DMS53 (cell line): ENCODE data around the gene VPS39.

ENCODE experiments used
- DNase-seq: peaks from one replicate; lab custom pipeline; 2025; lab: John Stamatoyannopoulos, UW

The VPS39 gene

DNA sequence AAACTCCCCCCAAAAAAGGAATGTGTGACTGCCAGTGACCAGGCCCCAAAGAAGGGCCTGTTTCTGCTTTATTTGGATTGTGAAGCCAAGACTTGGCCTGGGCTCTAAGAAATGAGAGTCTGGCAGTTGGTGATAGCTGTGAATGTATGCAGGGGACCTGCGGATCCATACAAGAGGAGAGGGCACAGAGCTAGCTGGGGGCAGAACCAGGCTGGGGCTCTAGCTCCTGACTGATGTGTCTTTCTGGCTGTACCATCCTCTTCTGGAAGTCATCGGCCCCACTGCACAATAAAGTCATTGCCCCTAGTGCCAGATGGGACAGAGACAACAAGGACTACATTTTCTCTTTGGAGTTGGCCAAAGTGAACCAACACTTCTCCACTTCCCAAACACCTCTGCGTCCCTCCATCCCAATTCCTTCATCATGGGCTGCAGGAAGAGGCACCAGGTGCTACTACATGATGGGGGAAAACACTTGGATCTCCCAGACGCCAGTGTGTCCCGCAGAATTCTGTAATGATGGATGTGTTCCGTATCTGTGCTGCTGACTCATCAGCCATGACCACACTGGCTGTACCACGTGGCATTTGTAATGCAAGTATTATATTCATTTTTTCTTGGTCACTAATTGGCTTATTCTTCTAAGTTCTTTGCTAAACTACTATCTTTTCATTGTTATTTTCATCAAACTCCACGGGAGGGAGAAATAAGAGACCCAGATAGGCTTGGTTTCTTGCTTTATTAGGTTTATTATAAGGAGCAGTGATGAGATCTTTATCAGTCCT is 49.9 kb downstream of the VPS39 start:
- no peak for DNase-seq

DNA sequence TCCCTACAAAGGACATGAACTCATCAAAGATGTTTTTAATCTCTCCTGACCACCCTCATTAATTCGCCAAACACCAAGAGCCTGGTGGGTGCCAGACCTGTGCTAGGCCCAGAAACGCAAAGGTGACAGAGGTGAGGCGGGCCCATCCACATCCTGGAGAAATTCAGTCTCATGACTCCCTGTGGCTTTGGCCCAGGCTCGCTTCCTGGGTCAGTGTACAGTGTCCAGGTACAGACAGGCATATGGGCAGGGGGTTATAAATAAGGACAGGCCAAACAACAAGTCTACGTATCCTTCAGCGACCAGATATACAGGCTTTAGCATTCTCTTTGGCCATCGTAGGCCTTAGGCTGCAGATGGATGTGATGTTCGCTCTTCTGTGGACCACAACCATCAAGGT is 50.7 kb downstream of the VPS39 start:
- no peak for DNase-seq

DNA sequence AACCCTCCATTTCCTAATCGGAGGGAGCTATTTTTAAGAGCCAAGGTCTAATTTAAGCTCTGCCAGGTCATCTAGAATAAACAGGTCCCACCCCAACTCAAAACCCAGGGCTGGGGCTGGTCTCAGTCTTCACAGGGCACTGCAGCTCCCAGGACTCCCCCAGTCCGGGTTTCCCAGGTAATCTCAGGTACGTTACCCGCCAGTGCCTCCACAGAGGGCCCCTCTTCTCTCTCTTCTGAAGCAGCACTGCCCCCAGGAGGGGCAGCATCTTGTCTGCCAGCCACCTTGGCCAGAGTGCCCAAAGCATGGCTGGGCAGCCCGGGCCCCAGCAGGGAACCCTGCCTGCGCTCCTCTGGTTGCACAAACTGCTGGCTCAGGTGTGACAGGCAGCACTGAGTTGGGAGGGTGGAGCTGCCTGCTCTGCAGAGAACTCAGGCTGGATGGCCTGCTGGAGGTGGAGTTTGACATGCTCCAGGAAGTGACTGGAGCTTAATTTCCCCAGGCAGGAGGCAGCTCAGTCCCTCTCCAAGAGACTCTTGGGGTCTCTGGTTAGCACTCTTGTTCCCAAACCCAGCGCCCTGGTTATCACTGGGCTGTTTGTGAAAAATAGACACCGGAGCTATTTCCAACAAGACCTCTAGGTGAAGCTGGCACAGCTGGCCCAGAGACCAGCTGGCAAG is 51.7 kb downstream of the VPS39 start, which contains the start of gene PLA2G4F:
PLA2G4F (minus strand) TSS at position 394 of the 680 bp plus-strand sequence; CDS start at position 307, 87 bp downstream.
- peak; percentile 90 for DNase-seq

DNA sequence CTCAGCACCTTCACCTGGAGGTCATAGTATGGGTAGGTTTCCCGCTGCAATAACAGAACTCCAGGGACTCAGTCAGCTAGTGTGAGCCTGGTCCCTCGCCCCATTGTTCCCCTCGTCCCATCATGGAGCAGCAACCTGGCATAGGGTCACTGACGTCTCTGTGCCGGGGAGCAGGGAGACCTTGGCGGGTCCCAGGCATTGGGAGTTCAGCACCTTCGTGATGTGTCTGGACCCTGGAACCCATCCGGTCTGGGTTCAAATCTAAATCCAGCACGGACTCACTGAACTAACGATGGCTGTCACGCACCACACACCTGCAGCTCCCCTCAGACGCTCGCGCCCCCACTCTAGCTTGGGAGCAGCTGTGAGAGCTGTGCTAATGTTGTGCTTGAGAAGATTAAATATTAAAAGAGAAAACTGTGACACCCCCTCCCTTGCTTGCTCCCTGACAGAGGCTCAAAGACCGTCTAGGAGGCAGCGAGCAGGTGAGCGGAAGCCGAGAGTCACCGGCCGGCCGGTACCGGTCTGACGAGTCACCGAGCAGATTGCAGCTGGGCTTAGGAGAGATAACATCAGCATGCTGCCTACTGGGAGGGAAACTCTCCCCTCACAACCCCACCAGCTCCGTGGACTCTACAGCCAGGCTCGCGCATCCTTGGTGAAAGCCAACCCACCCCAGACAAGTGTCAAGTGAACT is 52.4 kb downstream of the VPS39 start:
- peak; percentile 93 for DNase-seq

DNA sequence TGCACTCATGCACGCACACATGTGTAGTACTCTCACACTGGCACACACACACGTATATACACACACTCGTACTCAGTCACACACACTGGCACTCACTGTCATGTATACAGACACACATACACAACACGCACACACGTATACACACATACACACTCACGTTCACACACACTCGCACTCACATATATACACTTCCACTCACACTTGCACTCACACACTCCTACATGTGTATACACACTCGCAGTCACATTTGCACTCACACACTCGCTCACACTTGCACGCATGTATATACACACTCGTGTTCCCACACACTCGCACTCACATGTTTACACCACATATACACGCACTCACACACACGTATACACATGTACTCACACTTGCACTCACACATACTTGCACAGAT is 53.1 kb downstream of the VPS39 start:
- no peak for DNase-seq

DNA sequence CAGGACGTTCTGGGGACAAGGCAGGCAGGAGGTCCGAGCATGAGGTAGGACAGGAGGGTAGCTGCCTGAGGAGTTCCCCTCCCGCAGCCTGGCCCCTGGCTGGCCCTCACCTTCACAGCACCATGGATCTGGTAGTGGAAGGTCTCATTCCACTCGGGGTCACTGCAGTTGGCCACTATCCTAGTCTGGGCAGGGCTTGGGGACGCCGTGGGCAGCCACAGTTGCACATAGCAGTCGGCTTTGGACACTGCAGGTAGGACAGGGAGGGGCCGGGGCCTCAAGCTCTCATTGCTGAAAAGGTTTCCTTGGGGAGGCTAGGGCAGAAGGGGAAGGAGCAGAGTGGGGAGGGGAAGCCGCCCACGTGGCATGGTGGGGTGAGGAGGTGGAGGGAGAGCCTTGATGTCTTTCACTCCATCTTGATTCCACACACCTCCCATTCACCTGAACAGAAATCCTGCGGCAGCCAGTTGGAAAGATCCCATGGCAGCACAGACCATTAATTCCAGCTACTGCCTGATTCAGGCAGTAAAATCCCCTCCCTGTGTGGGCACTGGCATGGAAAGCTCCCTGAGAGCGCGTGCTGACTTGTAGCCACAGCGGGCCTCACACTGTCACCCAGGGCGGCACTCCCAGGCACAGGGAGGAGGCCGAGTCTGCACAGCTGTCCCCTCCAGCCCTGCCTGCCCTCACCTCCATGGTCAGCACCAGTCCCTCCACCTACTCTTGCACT is 53.7 kb downstream of the VPS39 start:
- DNase-seq, result peak; percentile 31

DNA sequence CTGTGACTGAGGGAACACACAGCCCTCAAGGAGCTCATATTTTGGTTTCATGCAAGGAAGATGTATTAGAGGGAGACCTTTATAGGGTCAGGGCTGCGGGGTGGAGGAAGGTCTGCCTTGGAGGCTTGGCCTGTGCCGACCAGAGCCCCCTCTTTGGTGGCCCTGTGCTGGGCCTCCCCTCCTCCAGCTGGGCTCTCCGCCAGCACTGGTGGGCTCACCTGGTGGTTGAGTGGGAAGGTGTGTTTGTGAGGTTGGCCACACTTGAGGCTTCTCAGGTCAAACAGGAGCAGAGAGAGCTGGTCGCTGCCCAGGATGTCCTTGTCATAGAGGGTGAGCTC is 54.3 kb downstream of the VPS39 start:
- DNase-seq, result no peak

DNA sequence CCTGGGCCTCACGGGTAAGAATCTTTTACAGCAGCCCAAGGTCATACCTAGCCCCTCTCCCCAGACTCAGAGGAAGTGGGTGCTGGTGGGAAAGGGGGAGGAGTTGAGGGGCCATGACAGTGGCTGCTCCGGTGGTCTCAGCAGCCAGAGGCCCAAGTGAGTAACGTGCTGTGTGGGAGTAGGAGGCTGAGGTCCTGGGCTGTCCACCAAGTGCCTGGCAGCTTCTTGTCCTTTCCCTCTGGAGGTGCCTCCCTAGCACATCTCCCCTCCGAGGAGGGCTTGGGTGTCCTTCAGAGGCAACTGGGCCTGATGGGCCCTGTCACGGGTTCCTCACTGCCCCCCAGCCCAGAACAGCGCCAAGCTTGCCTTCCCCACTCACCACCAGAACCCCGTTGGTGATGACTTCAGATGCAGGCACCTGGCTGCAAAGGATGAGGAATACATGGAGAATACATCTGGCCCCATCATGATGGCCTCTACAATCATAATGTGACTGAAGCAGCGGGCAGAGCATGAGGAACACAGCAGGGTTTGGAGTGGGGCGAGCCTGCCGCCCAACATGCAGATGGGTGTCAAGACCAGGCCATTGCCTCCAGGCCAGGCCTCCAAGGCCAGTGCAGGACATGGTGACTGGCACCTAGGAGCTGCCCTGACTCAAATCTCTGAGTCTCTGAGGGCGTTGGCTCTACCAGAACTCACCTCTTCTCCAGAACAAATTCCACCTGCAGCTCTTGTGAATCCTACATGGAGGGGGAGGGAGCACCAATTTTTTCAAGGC is 55.0 kb downstream of the VPS39 start:
- DNase-seq, result no peak

DNA sequence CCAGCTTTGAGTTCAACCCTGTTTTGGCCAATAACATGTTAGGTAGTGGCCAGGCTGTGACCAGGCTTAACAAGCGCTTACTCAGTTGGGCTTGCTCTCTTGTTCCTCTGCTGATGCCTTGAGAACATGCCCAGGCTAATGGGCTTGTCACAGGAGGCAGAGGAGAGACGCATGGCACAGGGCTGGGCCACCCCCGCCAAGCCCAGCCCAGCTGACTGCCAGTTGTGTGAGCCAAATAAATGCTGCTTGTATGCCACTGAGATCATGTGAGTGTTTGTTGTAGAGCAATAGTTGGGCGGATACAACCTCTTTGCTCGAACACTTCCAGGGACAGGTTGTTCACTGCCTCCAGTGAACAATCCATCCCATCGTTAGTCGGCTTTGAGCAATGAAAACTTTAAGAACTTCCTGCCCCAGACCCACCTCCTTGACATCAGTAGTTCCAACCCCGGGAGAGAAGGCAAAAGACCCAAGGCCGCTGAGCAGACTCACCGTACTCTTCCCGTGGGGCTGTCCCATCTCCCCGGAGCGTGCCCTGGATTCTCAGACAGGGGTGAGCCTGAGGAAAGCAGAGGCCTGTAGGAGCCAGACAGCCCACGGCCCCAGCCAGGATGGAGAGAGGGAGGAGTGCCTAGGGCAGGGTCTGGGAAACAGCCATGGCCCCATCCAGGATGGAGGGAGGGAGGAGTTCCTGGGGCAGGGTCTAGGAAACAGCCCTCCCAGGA is 55.7 kb downstream of the VPS39 start:
- DNase-seq, result no peak

DNA sequence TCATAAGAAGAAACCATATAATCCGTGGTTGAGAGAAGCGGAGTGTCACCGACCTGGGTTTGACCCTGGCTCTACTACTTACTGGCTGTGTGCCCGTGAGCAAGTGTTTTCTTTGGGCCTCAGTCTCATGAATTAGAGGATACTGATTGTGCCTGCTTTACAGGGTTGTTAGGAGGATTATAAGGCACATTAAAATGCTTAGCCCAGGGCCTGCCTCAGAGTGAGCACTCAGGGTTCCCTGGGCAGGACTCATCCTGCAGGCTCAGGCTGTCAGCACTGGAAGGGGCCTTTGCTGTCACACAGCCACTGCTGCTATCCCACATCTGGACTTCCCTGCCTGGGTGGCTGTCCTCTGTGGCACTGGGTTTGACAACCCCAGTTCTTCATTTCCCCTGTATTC is 56.4 kb downstream of the VPS39 start:
- no peak for DNase-seq

DNA sequence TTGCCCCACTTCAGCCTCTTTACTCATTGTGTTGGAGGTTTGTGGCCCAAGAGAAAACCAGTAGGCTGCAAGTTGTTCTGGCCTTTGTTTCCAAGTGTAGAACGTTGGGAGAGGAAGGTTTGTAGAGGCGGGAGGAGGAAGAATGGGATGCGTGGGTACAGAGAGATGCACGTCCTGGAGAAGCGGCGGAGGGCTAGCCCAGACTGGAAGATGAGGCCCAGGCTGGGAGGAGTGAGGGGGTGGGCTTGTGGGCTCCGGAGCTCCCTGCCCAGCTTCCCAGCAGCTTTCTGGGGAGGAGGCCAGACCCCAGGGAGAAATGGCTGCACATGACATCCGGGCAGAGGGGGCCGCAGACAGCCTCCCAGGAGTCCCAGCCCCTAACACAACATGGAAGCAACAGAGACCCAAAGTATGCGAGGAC is 57.0 kb downstream of the VPS39 start:
- no peak for DNase-seq

DNA sequence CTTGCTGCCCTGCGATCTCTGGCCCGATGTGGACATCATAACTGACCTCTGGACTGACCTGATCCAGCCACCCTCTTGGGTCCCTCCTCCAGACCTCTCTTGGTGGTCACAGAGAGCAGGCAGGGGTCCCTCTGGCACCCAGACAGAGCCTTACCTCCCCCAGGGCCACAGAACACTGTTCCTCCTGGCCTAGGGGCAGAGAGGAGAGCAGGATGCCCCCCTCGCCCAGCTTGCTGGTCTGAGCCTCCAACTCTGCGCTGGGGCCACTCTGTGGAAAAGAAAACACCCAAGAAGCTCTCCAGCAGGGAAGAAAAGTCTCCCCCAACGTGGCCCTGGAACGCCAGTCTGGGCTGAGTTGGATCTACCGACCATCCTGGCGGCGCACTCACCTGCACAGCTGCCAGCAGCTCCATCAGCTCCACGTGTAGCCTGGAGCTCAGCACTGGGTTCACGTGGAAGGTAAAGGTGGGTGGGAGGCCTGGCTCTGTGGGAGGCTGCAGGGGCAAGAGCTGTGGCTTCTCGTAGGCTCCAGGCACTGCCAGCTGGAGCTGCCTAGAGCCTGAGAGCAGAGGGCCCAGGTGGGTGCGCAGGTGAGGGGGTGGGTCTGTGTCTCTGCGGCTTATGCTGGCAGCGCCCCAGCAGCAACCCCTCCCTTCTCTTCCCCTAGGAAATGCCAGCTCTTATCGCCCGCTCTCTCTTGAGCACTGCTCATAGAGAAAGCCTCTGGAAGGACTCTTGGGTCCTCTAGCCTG is 57.7 kb downstream of the VPS39 start:
- no peak for DNase-seq

DNA sequence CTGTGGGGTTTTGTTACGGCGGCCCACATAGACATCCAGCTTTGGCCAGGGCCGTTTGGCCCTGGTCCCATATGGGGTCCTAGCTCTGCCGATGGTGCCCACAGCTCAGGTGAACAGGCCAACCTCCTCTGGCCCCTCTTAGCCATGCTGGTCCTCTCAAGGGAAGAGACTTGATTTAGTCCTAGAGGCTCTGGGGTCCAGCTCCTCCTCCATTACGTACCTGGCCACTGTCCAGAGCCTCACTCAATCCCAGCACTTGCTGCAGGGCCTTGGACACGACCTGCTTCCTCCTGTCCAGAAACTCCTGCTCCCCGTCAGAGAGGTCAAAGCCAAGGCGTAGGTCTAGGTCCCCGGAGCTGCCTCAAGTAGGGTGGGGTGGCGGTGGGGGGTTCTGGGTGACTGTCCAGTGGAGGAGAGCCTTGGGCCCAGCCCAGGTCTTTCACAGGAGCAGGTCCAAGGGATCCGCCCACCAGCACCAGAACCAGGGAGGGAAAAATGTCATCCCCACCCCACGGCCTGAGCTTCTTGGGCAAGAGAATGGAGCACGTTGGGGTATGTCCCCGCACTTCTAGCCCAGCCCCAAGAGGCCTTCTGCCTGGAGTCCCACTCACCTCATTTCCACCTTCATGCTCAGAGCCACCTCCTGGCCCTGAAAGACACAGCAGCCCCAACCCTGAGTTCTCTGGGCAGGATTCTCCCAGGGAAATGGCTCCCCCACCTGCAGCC is 58.4 kb downstream of the VPS39 start:
- no peak for DNase-seq

DNA sequence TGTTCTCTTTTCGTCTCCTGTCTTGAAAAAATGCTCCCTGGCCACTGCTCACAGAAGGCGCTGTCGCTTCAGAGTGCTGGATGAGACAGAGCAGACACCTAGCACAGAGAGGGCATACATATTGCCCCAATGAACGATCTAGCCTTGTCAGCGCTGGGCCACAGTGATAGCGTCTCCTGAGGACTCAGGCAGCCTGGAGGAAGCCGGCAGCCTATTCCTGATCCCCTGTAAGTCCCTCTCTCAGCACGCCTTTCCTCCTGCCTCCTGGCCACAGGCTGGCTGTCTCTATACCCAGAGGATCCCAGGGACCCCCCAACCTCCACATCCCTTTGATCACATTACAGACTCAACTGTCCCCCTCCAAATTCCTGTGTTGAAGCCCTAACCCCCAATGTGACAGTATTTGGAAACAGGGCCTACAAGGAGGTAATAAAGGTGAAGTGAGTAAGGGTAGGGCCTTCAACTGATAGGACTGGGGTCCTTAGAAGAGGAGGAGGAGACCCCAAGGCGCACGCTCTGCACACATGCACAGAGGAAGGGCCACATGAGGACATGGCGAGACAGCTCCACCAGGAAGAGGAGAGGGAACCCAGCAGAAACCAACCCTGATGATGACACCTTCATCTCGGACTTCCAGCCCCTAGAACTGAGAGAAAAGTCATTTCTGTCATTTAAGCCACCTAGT is 59.2 kb downstream of the VPS39 start:
- DNase-seq, result no peak

DNA sequence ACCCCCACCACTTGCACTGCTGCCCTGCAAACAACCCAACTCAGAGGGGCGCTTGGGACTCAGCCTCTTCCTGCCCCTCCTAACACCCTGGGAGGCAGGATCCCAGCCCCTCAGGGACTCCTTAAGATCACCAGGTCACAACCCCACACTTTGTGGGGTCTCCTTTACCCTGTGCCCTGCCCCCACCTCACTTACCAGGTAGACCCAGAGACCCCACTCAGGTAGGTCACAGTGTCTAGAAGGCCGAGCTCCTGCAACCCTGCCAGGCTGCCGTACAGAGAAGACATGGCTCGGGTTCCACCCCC is 60.7 kb downstream of the VPS39 start:
- no peak for DNase-seq

DNA sequence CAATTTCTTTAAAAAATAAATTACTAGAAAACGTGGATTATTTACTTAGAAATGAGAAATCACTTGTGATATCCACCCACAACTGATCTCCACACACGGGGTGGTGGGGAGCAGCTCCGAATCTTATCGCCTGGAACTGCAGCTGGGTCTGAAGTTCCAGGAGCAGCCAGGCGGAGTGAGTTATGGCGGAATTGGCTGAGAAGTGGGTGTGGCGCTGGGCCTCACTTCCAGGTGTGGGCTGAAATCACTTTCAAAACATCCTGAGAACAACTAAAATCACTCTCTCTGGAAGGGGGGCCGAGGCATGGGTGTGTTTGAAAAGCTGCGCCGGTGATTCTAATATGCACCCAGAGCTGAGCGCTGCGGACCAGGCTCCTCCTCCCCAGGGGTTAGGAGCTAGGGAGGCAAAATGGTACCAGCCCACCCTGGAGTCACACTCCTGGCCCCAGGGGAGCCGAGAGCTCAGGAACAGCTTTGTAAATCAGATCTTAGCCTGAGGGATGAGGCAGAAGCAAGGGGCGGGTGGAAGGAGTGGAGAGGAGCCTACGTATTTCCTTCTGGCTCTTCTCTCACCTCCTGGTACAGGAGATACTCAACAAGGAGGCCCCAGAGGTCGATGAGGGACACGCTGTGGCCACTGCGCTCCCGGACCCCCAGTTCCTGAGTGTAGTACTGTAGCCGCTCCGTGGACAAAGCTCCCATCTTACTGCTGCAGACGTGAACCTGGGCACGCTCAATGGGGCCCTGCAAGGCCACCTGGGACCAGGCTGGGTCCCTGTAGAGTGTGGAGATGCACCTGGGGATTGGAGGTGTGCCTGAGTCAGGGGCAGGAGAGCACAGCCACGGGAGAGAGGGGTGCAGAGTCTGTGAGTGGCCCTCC is 61.3 kb downstream of the VPS39 start:
- no peak for DNase-seq

DNA sequence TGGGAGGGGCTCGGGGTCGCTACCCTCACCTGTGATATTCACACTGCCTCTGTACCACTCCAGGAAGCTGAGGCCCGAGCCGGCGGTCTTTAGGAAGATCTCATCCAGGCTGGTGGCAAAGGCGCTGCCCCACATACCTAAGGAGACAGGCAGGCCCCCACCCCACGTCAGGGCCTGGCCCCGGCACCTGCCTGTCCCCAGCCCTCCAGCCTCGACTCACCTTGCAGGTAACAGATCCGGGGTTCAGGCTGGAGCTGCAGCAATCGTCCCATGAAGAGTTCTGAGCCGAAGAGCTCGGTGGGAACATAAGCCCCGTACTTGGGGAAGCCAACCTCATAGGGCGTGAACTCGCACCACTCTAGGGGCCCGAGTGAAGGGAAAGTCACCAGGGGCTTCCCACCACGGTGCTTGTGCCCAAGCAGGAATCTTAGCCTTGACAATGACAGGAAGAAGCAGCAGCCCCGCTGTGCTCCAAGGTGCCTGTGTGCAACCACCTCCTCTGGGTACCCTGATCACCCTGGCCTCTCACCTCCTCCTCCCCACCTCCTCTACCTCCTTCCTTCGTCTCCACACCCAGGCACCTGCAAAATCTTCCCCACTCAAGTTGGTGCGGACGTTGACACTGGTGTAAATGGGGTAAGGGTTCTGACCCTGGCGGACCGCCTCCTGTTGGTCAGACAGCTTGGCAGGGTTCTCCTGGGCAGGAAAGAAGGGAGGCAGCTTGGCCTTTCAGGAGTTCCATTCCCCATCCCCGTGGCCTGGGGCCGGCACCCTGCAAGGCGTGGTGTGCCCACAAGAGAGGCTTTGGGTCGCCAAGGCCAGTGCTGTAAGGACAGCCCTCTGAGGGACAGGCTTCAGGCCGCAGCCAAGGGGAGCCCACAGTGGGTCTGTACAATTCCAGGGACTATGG is 62.3 kb downstream of the VPS39 start:
- no peak for DNase-seq
